Endothelial cell of umbilical vein (primary cell): Measurements from ENCODE around the gene PRCD. TPM values are rescaled to one million over a fixed set of nuclear protein-coding genes. Genes with fewer than 3 reads are reported as not detected.
A peak's percentile ranks its signal among the peaks of the same experiment; 100 is the strongest.

ENCODE experiments used
- BruUV-seq: library from RNA; stranded (reverse); fragments of 400-500 nt; replicated peaks from 2 replicates; lab custom pipeline; 2021; lab: Mats Ljungman, UMichigan
- CTCF ChIA-PET: fragments of 300-600, 350-600 bp; sonication (Branson Sonifier 250); formaldehyde crosslinking; loops from one replicate; lab custom pipeline; 2021; ENCODE audit warnings: antibody characterized with exemption, inconsistent platforms; lab: Charles Lee
- POLR2A ChIA-PET: fragments of 300-600, 350-600 bp; sonication (Branson Sonifier 250); formaldehyde crosslinking; loops from one replicate; lab custom pipeline; 2021; ENCODE audit warnings: antibody characterized with exemption, inconsistent platforms; lab: Charles Lee
- DNase-seq: peaks from one replicate; pipeline ENCODE4 v3.0.0-alpha.2; 2011; ENCODE audit warnings: low read depth, low spot score
- FAIRE-seq: peaks from 2 replicates; lab custom pipeline; 2011; peaks lifted over from hg19 to GRCh38; lab: Jason Lieb, UNC
- H2AFZ ChIP-seq: 2 replicates; pipeline ENCODE4 v1.6.0; 2012; ENCODE audit warnings: low read depth, low read length, control low read depth, inconsistent platforms
- H3K27ac ChIP-seq: 2 replicates; pipeline ENCODE4 v1.5.1; 2011; ENCODE audit warnings: low read depth, mild to moderate bottlenecking, control low read depth, low read length, moderate library complexity; ENCODE audit not compliant: insufficient read depth
- H3K27me3 ChIP-seq, 2 experiments: 2 replicates each; pipeline versions ENCODE4 v1.6.0 to v1.6.1; 2011; ENCODE audit warnings: low read length in 2 of 2, mixed read lengths in 1 of 2; ENCODE audit not compliant: control insufficient read depth in 2 of 2, insufficient read depth in 2 of 2
- H3K36me3 ChIP-seq, 2 experiments: 2 replicates in 1 of 2; 3 replicates in 1 of 2; pipeline ENCODE4 v1.5.1; 2011; ENCODE audit warnings: low read length in 2 of 2, mild to moderate bottlenecking in 1 of 2, moderate library complexity in 1 of 2; ENCODE audit not compliant: control insufficient read depth in 2 of 2, insufficient read depth in 2 of 2; ENCODE audit errors: extremely low read depth in 1 of 2
- H3K4me1 ChIP-seq: 3 replicates; pipeline ENCODE4 v1.5.1; 2011; ENCODE audit warnings: mild to moderate bottlenecking, low read length; ENCODE audit not compliant: control insufficient read depth, insufficient read depth; ENCODE audit errors: extremely low read depth
- H3K4me2 ChIP-seq: 2 replicates; pipeline ENCODE4 v1.6.1; 2011; ENCODE audit warnings: low read length, control low read depth, mixed read lengths; ENCODE audit not compliant: insufficient read depth
- H3K4me3 ChIP-seq, 3 experiments: fragments of 200-600 bp in 1 of 3; sonication (generic), shearing (Covaris generic) in 1 of 3; replicated peaks in 1 of 3; 2 replicates each; pipeline ENCODE4 v1.5.1; 2011 to 2016; ENCODE audit warnings: control low read depth in 3 of 3, low read length in 3 of 3, mild to moderate bottlenecking in 2 of 3, inconsistent platforms in 1 of 3, low read depth in 1 of 3, moderate library complexity in 1 of 3; ENCODE audit not compliant: insufficient read depth in 1 of 3
- H3K79me2 ChIP-seq: 2 replicates; pipeline ENCODE4 v1.6.0; 2012; ENCODE audit warnings: low read length, inconsistent platforms; ENCODE audit not compliant: control insufficient read depth, insufficient read depth
- H3K9ac ChIP-seq: replicated peaks from 2 replicates; pipeline ENCODE3; 2011; ENCODE audit warnings: low read length, control low read depth; ENCODE audit not compliant: insufficient read depth; ENCODE audit errors: extremely low read depth
- H3K9me1 ChIP-seq: replicated peaks from 3 replicates; pipeline ENCODE4 v1.6.0; 2011; ENCODE audit warnings: mild to moderate bottlenecking, low read length; ENCODE audit not compliant: control insufficient read depth, insufficient read depth; ENCODE audit errors: extremely low read depth
- H3K9me3 ChIP-seq: replicated peaks from 2 replicates; pipeline ENCODE4 v1.5.1; 2012; ENCODE audit warnings: low read length, inconsistent platforms; ENCODE audit not compliant: control insufficient read depth, insufficient read depth
- H4K20me1 ChIP-seq: replicated peaks from 2 replicates; pipeline ENCODE3; 2011; ENCODE audit warnings: mild to moderate bottlenecking, low read length; ENCODE audit not compliant: control insufficient read depth, insufficient read depth; ENCODE audit errors: extremely low read depth
- CTCF ChIP-seq, 2 donors: IDR thresholded peaks; 1 replicate in 1 of 2; 2 replicates in 1 of 2; pipeline ENCODE4 v1.5.1; 2011; ENCODE audit warnings: low read length in 2 of 2, mild to moderate bottlenecking in 2 of 2, moderate library complexity in 2 of 2, control low read depth in 1 of 2, inconsistent platforms in 1 of 2, low read depth in 1 of 2; ENCODE audit not compliant: insufficient read depth in 1 of 2; ENCODE audit errors: extremely low read depth in 1 of 2
- FOS ChIP-seq: IDR thresholded peaks from 2 replicates; pipeline ENCODE4 v1.6.1; 2011; ENCODE audit warnings: mild to moderate bottlenecking, low read length, moderate library complexity, borderline replicate concordance; ENCODE audit not compliant: insufficient read depth
- MAX ChIP-seq: IDR thresholded peaks from 2 replicates; pipeline ENCODE4 v1.6.1; 2011; ENCODE audit not compliant: insufficient read depth, insufficient read length
- POLR2A ChIP-seq: IDR thresholded peaks from 2 replicates; pipeline ENCODE4 v1.6.1; 2012; ENCODE audit warnings: low read depth, mild to moderate bottlenecking, control low read depth, low read length
- POLR2AphosphoS5 ChIP-seq: IDR thresholded peaks from 2 replicates; pipeline ENCODE4 v1.6.1; 2012; ENCODE audit warnings: low read depth, mild to moderate bottlenecking, control low read depth, low read length, moderate library complexity; ENCODE audit not compliant: insufficient read depth
- dilution Hi-C: fragments of 300-500 bp; cut with MboI; formaldehyde crosslinking; loops from one replicate; pipeline ENCODE4 v1.15.0; 2019; ENCODE audit warnings: low sequenced_read_pairs; ENCODE audit not compliant: extremely low pct_ligation_motif_present
- intact Hi-C: fragments of 100-400 bp; cut with micrococcal nuclease; formaldehyde crosslinking; loops from one replicate; pipeline ENCODE4 v1.10.0; 2022
- polyA plus RNA-seq, 4 experiments: library from polyadenylated mRNA; depleted of rRNA in 3 of 4; stranded (reverse) in 3 of 4; unstranded in 1 of 4; fragments of >200 nt; gene quantifications; 2 replicates each; pipeline versions ENCODE4 v1.2.1 to v1.2.3, GENCODE V29; 2011 to 2012; ENCODE audit warnings: missing spikeins in 1 of 4
- total RNA-seq: library from RNA; stranded (reverse); gene quantifications from 2 replicates; pipeline ENCODE4 v1.2.3, GENCODE V29; 2021

PRCD gene
- total and polyA plus RNA-seq, 2 donors (not counting 3 experiments of a cell fraction or from before 2014, with no cell fraction given) = not detected

- H3K9ac ChIP-seq = peak within 1 kb of the TSS; percentile 69
- peaks cover 36% of the 10 kb centered on the region for H3K4me1 ChIP-seq
- intact Hi-C loops = loop anchor here (1.0 to 10.0 kb wide), 3 partner anchors 8 to 186 kb away; no protein-coding TSS in a partner anchor
- H3K4me2 ChIP-seq = peak within 1 kb of the TSS; percentile 78
- H3K9me3 ChIP-seq = no peaks in the 10 kb centered on the region
- POLR2A ChIA-PET = interaction anchor here (0.6 kb wide), 1 partner anchor 160 kb away, joined by 6 read pairs; no protein-coding TSS in a partner anchor
- no peaks in the 10 kb centered on the region for H3K36me3 ChIP-seq
- DNase-seq (peak; percentile 76), FAIRE-seq (peak; percentile 91)
- peaks cover 19% of the 10 kb centered on the region for H3K79me2 ChIP-seq
- H2AFZ ChIP-seq = peak within 1 kb of the TSS; percentile 91
- CTCF ChIA-PET = interaction anchor here (1.3 to 2.4 kb wide), 4 partner anchors 8 to 116 kb away, joined by 3 to 17 read pairs (median 8); partner anchors contain the start of gene SPHK1
- H4K20me1 ChIP-seq = no peaks in the 10 kb centered on the region
- no TSS peak for BruUV-seq
- no peak for TF ChIP-seq CTCF (IDR thresholded peaks at IDR 0.05; ENCODE audit: extremely low read depth in 1 of 2, insufficient read depth in 1 of 2, low read depth in 1 of 2, low read length in 2 of 2)
- peak; percentile 83 for TF ChIP-seq POLR2A
- TF ChIP-seq FOS = no peak
- TF ChIP-seq POLR2AphosphoS5 = peak; percentile 89
- TF ChIP-seq MAX = peak; percentile 26
- dilution Hi-C loops = no loop called here
- no peaks in the 10 kb centered on the region for H3K9me1 ChIP-seq
- peak within 1 kb of the TSS; percentile 58 for H3K27ac ChIP-seq
- peak within 1 kb of the TSS; percentile 38 to 72 (median 56) for H3K4me3 ChIP-seq
- no peaks in the 10 kb centered on the region for H3K27me3 ChIP-seq
These were observed 38.6 kb upstream of the PRCD start, which contains the start of gene RHBDF2 for GRCh38 chr17:76501018-76501826. Gene RHBDF2 (minus strand): TSS chr17:76501423. CDS start chr17:76481524, 19,899 bp downstream.
